H9 (cell line): ENCODE measurements around the gene STARD7. TPM values are rescaled to one million over a fixed set of nuclear protein-coding genes. Genes with fewer than 3 reads are reported as not detected.

Experiments
- DNase-seq: peaks from one replicate; pipeline ENCODE4 v3.0.0-alpha.2; 2017
- H2AFZ ChIP-seq: one replicate; pipeline ENCODE4 v1.6.1; 2013; ENCODE audit warnings: mild to moderate bottlenecking, low read length, control low read depth, moderate library complexity
- H2AK5ac ChIP-seq: 2 replicates; pipeline ENCODE4 v1.6.1; 2013; ENCODE audit warnings: low read length, control low read depth, mixed read lengths; ENCODE audit not compliant: insufficient read length
- H2BK120ac ChIP-seq: one replicate; pipeline ENCODE4 v1.6.1; 2013; ENCODE audit warnings: low read depth, mild to moderate bottlenecking, low read length, control low read depth, inconsistent platforms; ENCODE audit not compliant: poor library complexity, severe bottlenecking
- H2BK12ac ChIP-seq: 2 replicates; pipeline ENCODE4 v1.6.1; 2013; ENCODE audit warnings: low read length, control low read depth, mixed read lengths, low read depth; ENCODE audit not compliant: insufficient read length
- H2BK15ac ChIP-seq: 2 replicates; pipeline ENCODE4 v1.6.1; 2013; ENCODE audit warnings: low read depth, low read length, control low read depth
- H2BK20ac ChIP-seq: one replicate; pipeline ENCODE4 v1.6.1; 2013; ENCODE audit warnings: low read depth, mild to moderate bottlenecking, low read length, control low read depth, inconsistent platforms; ENCODE audit not compliant: poor library complexity, severe bottlenecking
- H2BK5ac ChIP-seq: 2 replicates; pipeline ENCODE4 v1.6.1; 2013; ENCODE audit warnings: low read length, control low read depth, mixed read lengths; ENCODE audit not compliant: insufficient read length
- H3K14ac ChIP-seq: 2 replicates; pipeline ENCODE4 v1.6.1; 2013; ENCODE audit warnings: low read length, control low read depth; ENCODE audit not compliant: insufficient read depth
- H3K18ac ChIP-seq: 2 replicates; pipeline ENCODE4 v1.6.1; 2013; ENCODE audit warnings: low read depth, mild to moderate bottlenecking, mixed read lengths, low read length, control low read depth; ENCODE audit not compliant: insufficient read length
- H3K23ac ChIP-seq: 2 replicates; pipeline ENCODE4 v1.6.1; 2013; ENCODE audit warnings: low read length, control low read depth, mixed read lengths, low read depth; ENCODE audit not compliant: insufficient read length
- H3K23me2 ChIP-seq: 2 replicates; pipeline ENCODE4 v1.6.1; 2013; ENCODE audit warnings: low read depth, mild to moderate bottlenecking, mixed read lengths, low read length, control low read depth; ENCODE audit not compliant: insufficient read length, poor library complexity, severe bottlenecking
- H3K27ac ChIP-seq: 2 replicates; pipeline ENCODE4 v1.5.1; 2013; ENCODE audit warnings: low read length, control low read depth, mixed read lengths, low read depth; ENCODE audit not compliant: insufficient read length
- H3K27me3 ChIP-seq: 2 replicates; pipeline ENCODE4 v1.6.1; 2013; ENCODE audit warnings: low read length, control low read depth, inconsistent platforms; ENCODE audit not compliant: insufficient read depth
- H3K4ac ChIP-seq: 2 replicates; pipeline ENCODE4 v1.6.1; 2013; ENCODE audit warnings: low read depth, mild to moderate bottlenecking, control low read depth, inconsistent platforms, low read length, moderate library complexity
- H3K4me1 ChIP-seq: 2 replicates; pipeline ENCODE4 v1.6.1; 2013; ENCODE audit warnings: low read length, control low read depth, inconsistent platforms; ENCODE audit not compliant: insufficient read depth
- H3K4me2 ChIP-seq: 2 replicates; pipeline ENCODE4 v1.6.1; 2013; ENCODE audit warnings: low read length, control low read depth, mixed read lengths; ENCODE audit not compliant: insufficient read length, insufficient read depth
- H3K56ac ChIP-seq: 2 replicates; pipeline ENCODE4 v1.6.1; 2013; ENCODE audit warnings: low read depth, mild to moderate bottlenecking, mixed read lengths, low read length, control low read depth; ENCODE audit not compliant: insufficient read length
- H3K79me1 ChIP-seq: 2 replicates; pipeline ENCODE4 v1.6.1; 2013; ENCODE audit warnings: low read depth, mild to moderate bottlenecking, moderate library complexity, low read length, control low read depth, inconsistent platforms; ENCODE audit not compliant: insufficient read depth, poor library complexity, severe bottlenecking
- H3K79me2 ChIP-seq: 2 replicates; pipeline ENCODE4 v1.6.1; 2013; ENCODE audit warnings: low read length, control low read depth, inconsistent platforms; ENCODE audit not compliant: insufficient read depth
- H3K9ac ChIP-seq: 2 replicates; pipeline ENCODE4 v1.6.1; 2013; ENCODE audit warnings: low read length, control low read depth, mixed read lengths; ENCODE audit not compliant: insufficient read length; ENCODE audit errors: extremely low read depth
- H3K9me3 ChIP-seq: one replicate; pipeline ENCODE4 v1.6.1; 2013; ENCODE audit warnings: low read depth, low read length, inconsistent platforms; ENCODE audit not compliant: control insufficient read depth
- H3T11ph ChIP-seq: one replicate; pipeline ENCODE4 v1.6.1; 2013; ENCODE audit warnings: mild to moderate bottlenecking, low read length, control low read depth, inconsistent platforms
- H4K20me1 ChIP-seq: one replicate; pipeline ENCODE4 v1.6.1; 2013; ENCODE audit not compliant: control insufficient read depth, insufficient read length, insufficient read depth
- H4K5ac ChIP-seq: 2 replicates; pipeline ENCODE4 v1.6.1; 2013; ENCODE audit warnings: low read depth, mild to moderate bottlenecking, mixed read lengths, low read length, control low read depth; ENCODE audit not compliant: insufficient read length
- H4K8ac ChIP-seq: replicated peaks from 2 replicates; pipeline ENCODE4 v1.6.1; 2013; ENCODE audit warnings: low read length, control low read depth, mixed read lengths, low read depth; ENCODE audit not compliant: insufficient read length
- H4K91ac ChIP-seq: 2 replicates; pipeline ENCODE4 v1.6.1; 2013; ENCODE audit warnings: low read depth, mild to moderate bottlenecking, moderate library complexity, mixed read lengths, low read length, control low read depth; ENCODE audit not compliant: insufficient read length
- H3K27ac Mint-ChIP-seq, 3 experiments: 2 replicates in 2 of 3; 3 replicates in 1 of 3; pipeline ENCODE4 v1.8.0; 2020 to 2021; ENCODE audit warnings: mixed read lengths in 3 of 3, mild to moderate bottlenecking in 1 of 3, moderate library complexity in 1 of 3
- H3K27me3 Mint-ChIP-seq: 2 replicates; pipeline ENCODE4 v1.8.0; 2021; ENCODE audit warnings: low read depth, mild to moderate bottlenecking, moderate library complexity, mixed read lengths
- H3K36me3 Mint-ChIP-seq, 3 experiments: 2 replicates in 2 of 3; 3 replicates in 1 of 3; pipeline ENCODE4 v1.8.0; 2020 to 2021; ENCODE audit warnings: low read depth in 3 of 3, mixed read lengths in 3 of 3; ENCODE audit not compliant: insufficient read depth in 1 of 3
- H3K4me1 Mint-ChIP-seq, 2 experiments: 2 replicates each; pipeline ENCODE4 v1.8.0; 2020; ENCODE audit warnings: mixed read lengths in 2 of 2
- H3K4me3 Mint-ChIP-seq, 2 experiments: 2 replicates in 1 of 2; 3 replicates in 1 of 2; pipeline ENCODE4 v1.8.0; 2020 to 2021; ENCODE audit warnings: mild to moderate bottlenecking in 2 of 2, mixed read lengths in 2 of 2, moderate library complexity in 1 of 2
- H3K9me3 Mint-ChIP-seq, 2 experiments: 2 replicates in 1 of 2; 3 replicates in 1 of 2; pipeline ENCODE4 v1.8.0; 2020; ENCODE audit warnings: mild to moderate bottlenecking in 2 of 2, mixed read lengths in 2 of 2, moderate library complexity in 1 of 2
- WGBS: extraction: QIAGEN DNeasy Blood & Tissue Kit; methylation state at CpG from one replicate; pipeline ENCODE4 v1.1.7; 2013; ENCODE audit warnings: missing lambda C conversion rate, low lambda C conversion rate, mixed read lengths; ENCODE audit not compliant: insufficient read length; ENCODE audit errors: extremely low coverage; 5-methylcytosine and 5-hydroxymethylcytosine counted together
- total RNA-seq: library from RNA; stranded (reverse); gene quantifications from 2 replicates; pipeline ENCODE4 v1.2.1, GENCODE V29; 2021
- TF ChIP-seq, protein P1 (sequence below): fragments of 200-600 bp; sonication (generic); conservative IDR thresholded peaks from 3 replicates; pipeline ENCODE4 v1.8.0; 2021; ENCODE audit warnings: antibody characterized with exemption, mild to moderate bottlenecking

The STARD7 gene
- total RNA-seq, 1 experiment from 2014 or later, result 212 TPM

DNA sequence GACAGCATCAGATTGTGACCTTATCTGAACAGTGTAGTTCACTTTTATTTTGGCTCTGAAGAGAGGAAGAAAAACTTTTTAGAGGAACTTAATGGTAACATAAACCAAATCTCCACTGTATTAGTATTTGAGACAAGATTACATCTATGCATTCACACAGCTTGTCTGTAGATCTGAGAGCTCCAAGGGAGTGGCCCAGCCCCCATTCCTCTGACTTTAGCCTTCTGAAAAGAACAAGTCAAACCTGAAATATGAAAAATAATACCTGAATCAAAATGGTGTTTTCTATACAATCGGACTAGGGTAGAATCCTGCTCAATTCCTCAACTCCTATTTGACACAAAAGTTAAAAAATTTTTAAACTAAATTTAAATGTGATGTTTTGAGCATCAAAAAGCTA lies 23.1 kb downstream of the STARD7 start:
- H3K23me2 ChIP-seq, result no peaks in the 10 kb centered on the region
- no peak overlapping the region for H2BK20ac ChIP-seq
- no peak overlapping the region for H3K4me2 ChIP-seq
- H4K8ac ChIP-seq, result no peak overlapping the region
- no peaks in the 10 kb centered on the region for H3K79me2 ChIP-seq
- Mint-ChIP-seq H3K36me3 (peaks cover 28 to 51% (median 47%) of the 10 kb centered on the region in 3 experiments), H3K27me3 (no peaks in the 10 kb centered on the region), H3K27ac (no peak overlapping the region), H3K9me3 (no peaks in the 10 kb centered on the region), H3K4me1 (no peaks in the 10 kb centered on the region), H3K4me3 (no peak overlapping the region)
- H2AFZ ChIP-seq, result no peak overlapping the region
- no peaks in the 10 kb centered on the region for H3K79me1 ChIP-seq
- no peak overlapping the region for H3K18ac ChIP-seq
- no peaks in the 10 kb centered on the region for H3K9me3 ChIP-seq
- H2BK12ac ChIP-seq, result no peak overlapping the region
- H3K27ac ChIP-seq, result no peak overlapping the region
- DNase-seq, result no peak
- H2AK5ac ChIP-seq, result no peak overlapping the region
- no peaks in the 10 kb centered on the region for H4K20me1 ChIP-seq
- no peak overlapping the region for H4K91ac ChIP-seq
- H4K5ac ChIP-seq, result no peak overlapping the region
- H3K14ac ChIP-seq, result no peak overlapping the region
- no peaks in the 10 kb centered on the region for H3K27me3 ChIP-seq
- no peak overlapping the region for H2BK15ac ChIP-seq
- H3K56ac ChIP-seq, result no peak overlapping the region
- H2BK120ac ChIP-seq, result no peak overlapping the region
- H3K4me1 ChIP-seq, result no peaks in the 10 kb centered on the region
- no peak overlapping the region for H3K23ac ChIP-seq
- TF ChIP-seq, protein P1, sequence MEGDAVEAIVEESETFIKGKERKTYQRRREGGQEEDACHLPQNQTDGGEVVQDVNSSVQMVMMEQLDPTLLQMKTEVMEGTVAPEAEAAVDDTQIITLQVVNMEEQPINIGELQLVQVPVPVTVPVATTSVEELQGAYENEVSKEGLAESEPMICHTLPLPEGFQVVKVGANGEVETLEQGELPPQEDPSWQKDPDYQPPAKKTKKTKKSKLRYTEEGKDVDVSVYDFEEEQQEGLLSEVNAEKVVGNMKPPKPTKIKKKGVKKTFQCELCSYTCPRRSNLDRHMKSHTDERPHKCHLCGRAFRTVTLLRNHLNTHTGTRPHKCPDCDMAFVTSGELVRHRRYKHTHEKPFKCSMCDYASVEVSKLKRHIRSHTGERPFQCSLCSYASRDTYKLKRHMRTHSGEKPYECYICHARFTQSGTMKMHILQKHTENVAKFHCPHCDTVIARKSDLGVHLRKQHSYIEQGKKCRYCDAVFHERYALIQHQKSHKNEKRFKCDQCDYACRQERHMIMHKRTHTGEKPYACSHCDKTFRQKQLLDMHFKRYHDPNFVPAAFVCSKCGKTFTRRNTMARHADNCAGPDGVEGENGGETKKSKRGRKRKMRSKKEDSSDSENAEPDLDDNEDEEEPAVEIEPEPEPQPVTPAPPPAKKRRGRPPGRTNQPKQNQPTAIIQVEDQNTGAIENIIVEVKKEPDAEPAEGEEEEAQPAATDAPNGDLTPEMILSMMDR, result no peak
- no peak overlapping the region for H3K4ac ChIP-seq
- no CpG with 5 or more reads among the region's 1 CpG for WGBS
- H3T11ph ChIP-seq, result no peak overlapping the region
- H2BK5ac ChIP-seq, result no peak overlapping the region
- no peak overlapping the region for H3K9ac ChIP-seq
